ENCODE data around the gene CELSR1. TPM values are rescaled to one million over a fixed set of nuclear protein-coding genes. Genes with fewer than 3 reads are reported as not detected.
A peak's percentile ranks its signal among the peaks of the same experiment; 100 is the strongest.

CELSR1 gene
- total RNA-seq, 3 donors from 2014 or later, result 0.96 to 36.7 (median 21.2) TPM

- Histone ChIP-seq H3K36me3 (no peaks in the 10 kb centered on the region), H3K27me3 (no peaks in the 10 kb centered on the region), H3K4me1 (no peaks in the 10 kb centered on the region), H3K27ac (peak overlapping the region; percentile 50 to 58), H3K9me3 (no peaks in the 10 kb centered on the region), H3K4me3 (no peak overlapping the region)
- DNase-seq (ENCODE audit: low spot score in 2 of 2), result no peak
- TF ChIP-seq POLR2AphosphoS5 (IDR thresholded peaks at IDR 0.05) (no peak), POLR2A (IDR thresholded peaks at IDR 0.05) (no peak), CTCF (IDR thresholded peaks at IDR 0.05) (no peak)
- intact Hi-C loops (cut with DNase I; ENCODE audit: low total_unique reads), result no loop called here
These were observed 71.2 kb downstream of the CELSR1 start for GRCh38 chr22:46466255-46466676.

GRCh38 chr22:46465793-46466192 lies 71.6 kb downstream of the CELSR1 start:
- H3K27ac ChIP-seq, result peak overlapping the region; percentile 50 to 58
- H3K36me3 ChIP-seq, result no peaks in the 10 kb centered on the region
- H3K27me3 ChIP-seq, result no peaks in the 10 kb centered on the region
- no peaks in the 10 kb centered on the region for H3K4me1 ChIP-seq
- no peaks in the 10 kb centered on the region for H3K9me3 ChIP-seq
- TF ChIP-seq POLR2A (IDR thresholded peaks at IDR 0.05) (no peak), CTCF (IDR thresholded peaks at IDR 0.05) (no peak), POLR2AphosphoS5 (IDR thresholded peaks at IDR 0.05) (no peak)
- DNase-seq (ENCODE audit: low spot score in 2 of 2), result no peak
- no peak overlapping the region for H3K4me3 ChIP-seq
- intact Hi-C loops (cut with DNase I; ENCODE audit: low total_unique reads), result no loop called here

- Histone ChIP-seq H3K27ac (peak overlapping the region; percentile 50 to 63), H3K27me3 (no peaks in the 10 kb centered on the region), H3K4me3 (no peak overlapping the region), H3K36me3 (no peaks in the 10 kb centered on the region), H3K4me1 (no peaks in the 10 kb centered on the region), H3K9me3 (no peaks in the 10 kb centered on the region)
- intact Hi-C loops (cut with DNase I; ENCODE audit: low total_unique reads), result no loop called here
- TF ChIP-seq POLR2AphosphoS5 (IDR thresholded peaks at IDR 0.05) (no peak), POLR2A (IDR thresholded peaks at IDR 0.05) (no peak), CTCF (IDR thresholded peaks at IDR 0.05) (no peak)
- no peak for DNase-seq (ENCODE audit: low spot score in 2 of 2)
These were observed 72.1 kb downstream of the CELSR1 start for GRCh38 chr22:46465345-46465720.

GRCh38 chr22:46464701-46465344 lies 72.6 kb downstream of the CELSR1 start:
- no peak for TF ChIP-seq POLR2A (IDR thresholded peaks at IDR 0.05)
- no peak for TF ChIP-seq CTCF (IDR thresholded peaks at IDR 0.05)
- no peak for TF ChIP-seq POLR2AphosphoS5 (IDR thresholded peaks at IDR 0.05)
- DNase-seq (ENCODE audit: low spot score in 2 of 2), result no peak
- intact Hi-C loops (cut with DNase I; ENCODE audit: low total_unique reads), result no loop called here
- Histone ChIP-seq H3K36me3 (no peaks in the 10 kb centered on the region), H3K4me3 (no peak overlapping the region), H3K4me1 (no peaks in the 10 kb centered on the region), H3K27me3 (no peaks in the 10 kb centered on the region), H3K27ac (peak overlapping the region in 1 of 2 donors; percentile 63), H3K9me3 (no peaks in the 10 kb centered on the region)

- H3K27me3 ChIP-seq, result no peaks in the 10 kb centered on the region
- H3K4me3 ChIP-seq, result no peak overlapping the region
- no peaks in the 10 kb centered on the region for H3K4me1 ChIP-seq
- no peak for DNase-seq (ENCODE audit: low spot score in 2 of 2)
- no peak for TF ChIP-seq CTCF (IDR thresholded peaks at IDR 0.05)
- TF ChIP-seq POLR2A (IDR thresholded peaks at IDR 0.05), result no peak
- TF ChIP-seq POLR2AphosphoS5 (IDR thresholded peaks at IDR 0.05), result no peak
- no peak overlapping the region for H3K27ac ChIP-seq
- H3K9me3 ChIP-seq, result no peaks in the 10 kb centered on the region
- intact Hi-C loops (cut with DNase I; ENCODE audit: low total_unique reads), result no loop called here
- no peaks in the 10 kb centered on the region for H3K36me3 ChIP-seq
These were observed 73.1 kb downstream of the CELSR1 start for GRCh38 chr22:46464296-46464695.
